Spleen (tissue), 7 donors: ENCODE results near the gene ST6GALNAC5.

Source experiments
- CTCF ChIP-seq, 11 experiments: fragments of 200-600 bp in 7 of 11; fragments of 450-650 bp in 4 of 11; sonication (generic) in 4 of 11; IDR thresholded peaks in 8 of 11; conservative IDR thresholded peaks in 3 of 11; 1 replicate in 7 of 11; 2 replicates in 4 of 11; pipeline versions ENCODE4 v1.4.0 to v1.8.0; 2016 to 2021; ENCODE audit warnings: antibody characterized with exemption in 11 of 11, inconsistent platforms in 4 of 11, mild to moderate bottlenecking in 1 of 11
- POLR2AphosphoS5 ChIP-seq, 3 donors: sonication (generic); formaldehyde crosslinking; IDR thresholded peaks; one replicate each; pipeline ENCODE4 v1.5.1; 2017; ENCODE audit warnings: antibody characterized with exemption in 3 of 3
- donor health status: DM: no; HTN: no; CAD: no; lungs with moderate emphysema.
- donor health status: DM: no; HTN: no; CAD: no.
- donor health status: DM: no; HTN: no; CAD: no.

- TF ChIP-seq POLR2AphosphoS5 (IDR thresholded peaks at IDR 0.05) (no peak), CTCF (IDR thresholded peaks at IDR 0.05 in 8 of 11, conservative IDR thresholded peaks at IDR 0.05 in 3 of 11) (no peak)
Observed at GRCh38 chr1:77048615-77049005, 181.3 kb downstream of the ST6GALNAC5 start.
